HepG2 (cell line): ENCODE data around the gene RASL10A. TPM values are rescaled to one million over a fixed set of nuclear protein-coding genes. Genes with fewer than 3 reads are reported as not detected.

Experiments used
- ATAC-seq: fragments of 200-7000 bp; cut with Tn5 transposase; 3 replicates; pipeline ENCODE4 v1.9.1; 2020; ENCODE audit warnings: mild to moderate bottlenecking, moderate library complexity
- BruUV-seq: library from RNA; stranded (reverse); fragments of 400-500 nt; replicated peaks from 2 replicates; lab custom pipeline; 2021; lab: Mats Ljungman, UMichigan
- CTCF ChIA-PET: fragments of 300-600 bp; formaldehyde crosslinking; extraction: SDS; loops from one replicate; lab custom pipeline; 2021; ENCODE audit warnings: low total read pairs, inconsistent platforms, low intra/inter-chr PET ratio; lab: Yijun Ruan, JAX
- POLR2A ChIA-PET: fragments of 350-600 bp; sonication (Branson Sonifier 250); formaldehyde crosslinking; loops from one replicate; lab custom pipeline; 2020; ENCODE audit warnings: antibody characterized with exemption, inconsistent platforms; lab: Yijun Ruan, JAX
- DNase-seq: peaks from one replicate; pipeline ENCODE4 v3.0.0-alpha.2; 2015; ENCODE audit warnings: low spot score
- FAIRE-seq: peaks from 3 replicates; lab custom pipeline; 2011; peaks lifted over from hg19 to GRCh38; lab: Jason Lieb, UNC
- H2AFZ ChIP-seq: one replicate; pipeline ENCODE4 v1.6.1; 2011; ENCODE audit warnings: low read length, inconsistent platforms
- H3K27ac ChIP-seq: fragments of 300-600 bp; 3 replicates; pipeline ENCODE4 v1.8.0; 2011; ENCODE audit warnings: mixed run types, mild to moderate bottlenecking, mixed read lengths, low read length, inconsistent platforms; ENCODE audit not compliant: insufficient read depth; ENCODE audit errors: extremely low read length
- H3K27me3 ChIP-seq, 2 experiments: fragments of 200-600 bp in 1 of 2; 2 replicates in 1 of 2; 3 replicates in 1 of 2; pipeline versions ENCODE4 v1.6.0 to v1.8.0; 2011; ENCODE audit warnings: low read length in 2 of 2, mild to moderate bottlenecking in 2 of 2, moderate library complexity in 2 of 2, inconsistent platforms in 1 of 2; ENCODE audit not compliant: insufficient read depth in 2 of 2, control insufficient read depth in 1 of 2
- H3K36me3 ChIP-seq, 2 experiments: fragments of 200-600 bp in 1 of 2; replicated peaks in 1 of 2; 2 replicates in 1 of 2; 3 replicates in 1 of 2; pipeline versions ENCODE4 v1.5.1 to v1.8.0; 2011; ENCODE audit warnings: low read length in 2 of 2, inconsistent platforms in 1 of 2; ENCODE audit not compliant: insufficient read depth in 2 of 2, control insufficient read depth in 1 of 2
- H3K4me1 ChIP-seq: 2 replicates; pipeline ENCODE4 v1.5.1; 2012; ENCODE audit warnings: low read length, inconsistent platforms; ENCODE audit not compliant: insufficient read depth
- H3K4me2 ChIP-seq: 2 replicates; pipeline ENCODE4 v1.6.0; 2011; ENCODE audit warnings: low read depth, low read length, inconsistent platforms
- H3K4me3 ChIP-seq, 3 experiments: fragments of 200-600 bp in 1 of 3; sonication (generic), shearing (Covaris generic) in 1 of 3; replicated peaks in 1 of 3; 2 replicates each; pipeline ENCODE4 v1.5.1; 2011 to 2016; ENCODE audit warnings: low read length in 3 of 3, inconsistent platforms in 2 of 3, low read depth in 2 of 3, mild to moderate bottlenecking in 2 of 3, control low read depth in 1 of 3, mixed read lengths in 1 of 3; ENCODE audit not compliant: insufficient read depth in 1 of 3
- H3K79me2 ChIP-seq: one replicate; pipeline ENCODE4 v1.6.1; 2011; ENCODE audit warnings: low read length, inconsistent platforms; ENCODE audit not compliant: insufficient read depth
- H3K9ac ChIP-seq: 2 replicates; pipeline ENCODE4 v1.6.0; 2011; ENCODE audit warnings: mild to moderate bottlenecking, low read depth, low read length, inconsistent platforms; ENCODE audit not compliant: insufficient read depth
- H3K9me3 ChIP-seq: 2 replicates; pipeline ENCODE4 v1.5.1; 2012; ENCODE audit warnings: mild to moderate bottlenecking, low read length
- H4K20me1 ChIP-seq: 2 replicates; pipeline ENCODE4 v1.6.0; 2011; ENCODE audit warnings: inconsistent platforms, mild to moderate bottlenecking, low read length, moderate library complexity; ENCODE audit not compliant: insufficient read depth
- CC2D1A ChIP-seq: sonication (generic); formaldehyde crosslinking; IDR thresholded peaks from 2 replicates; pipeline ENCODE4 v1.8.1; 2023; ENCODE audit warnings: mild to moderate bottlenecking, missing genetic modification reagents
- FLYWCH1 ChIP-seq: sonication (generic); formaldehyde crosslinking; IDR thresholded peaks from 2 replicates; pipeline ENCODE4 v1.8.1; 2023; ENCODE audit warnings: mild to moderate bottlenecking, missing genetic modification reagents
- FOXO1 ChIP-seq: sonication (generic); formaldehyde crosslinking; IDR thresholded peaks from 2 replicates; pipeline ENCODE4 v1.4.0; 2020; ENCODE audit warnings: missing genetic modification reagents
- GATAD1 ChIP-seq: IDR thresholded peaks from 2 replicates; pipeline ENCODE4 v1.6.1; 2016; ENCODE audit warnings: missing genetic modification reagents, missing compliant biosample characterization
- HOXA7 ChIP-seq: sonication (generic); formaldehyde crosslinking; IDR thresholded peaks from 2 replicates; pipeline ENCODE4 v1.8.1; 2022; ENCODE audit warnings: mild to moderate bottlenecking, missing genetic modification reagents, moderate library complexity
- NFATC3 ChIP-seq: sonication (generic); formaldehyde crosslinking; IDR thresholded peaks from 2 replicates; pipeline ENCODE4 v1.5.1; 2020; ENCODE audit warnings: mild to moderate bottlenecking, missing genetic modification reagents
- NR1H2 ChIP-seq: sonication (generic); formaldehyde crosslinking; IDR thresholded peaks from 2 replicates; pipeline ENCODE4 v1.8.1; 2022; ENCODE audit warnings: low read depth, missing genetic modification reagents, borderline replicate concordance
- PCBP1 ChIP-seq: fragments of 200-400 bp; formaldehyde crosslinking; IDR thresholded peaks from 2 replicates; pipeline ENCODE4 v1.6.1; 2017; ENCODE audit warnings: mild to moderate bottlenecking, low read depth, low read length, borderline replicate concordance
- POLR2AphosphoS2 ChIP-seq: IDR thresholded peaks from 2 replicates; pipeline ENCODE4 v1.6.1; 2011; ENCODE audit warnings: low read depth, low read length, improper control_type of control experiment
- POLR2G ChIP-seq: fragments of 200-400 bp; formaldehyde crosslinking; IDR thresholded peaks from 2 replicates; pipeline ENCODE4 v1.6.1; 2018; ENCODE audit warnings: mild to moderate bottlenecking, low read depth, low read length, moderate library complexity
- RBM22 ChIP-seq: fragments of 200-400 bp; formaldehyde crosslinking; optimal IDR thresholded peaks from 2 replicates; pipeline ENCODE3; 2017; ENCODE audit warnings: mild to moderate bottlenecking, low read length, moderate library complexity
- SMARCE1 ChIP-seq: fragments of 450-650 bp; IDR thresholded peaks from 2 replicates; pipeline ENCODE4 v1.6.1; 2017; ENCODE audit warnings: borderline replicate concordance
- ZNF441 ChIP-seq: sonication (generic); formaldehyde crosslinking; IDR thresholded peaks from 2 replicates; pipeline ENCODE4 v1.7.0; 2021; ENCODE audit warnings: missing genetic modification reagents, borderline replicate concordance
- ZNF556 ChIP-seq: sonication (generic); formaldehyde crosslinking; IDR thresholded peaks from 2 replicates; pipeline ENCODE4 v1.4.0; 2020; ENCODE audit warnings: mild to moderate bottlenecking, missing genetic modification reagents, borderline replicate concordance
- WGBS: methylation state at CpG from one replicate; pipeline ENCODE4 v1.1.6; 2017; ENCODE audit warnings: low lambda C conversion rate; 5-methylcytosine and 5-hydroxymethylcytosine counted together
- in situ Hi-C: cut with HindIII; loops from 2 replicates; pipeline ENCODE4 v1.10.0; 2017; ENCODE audit warnings: low pct_unique_long_range_greater_than_20kb; ENCODE audit not compliant: extremely low pct_ligation_motif_present
- intact Hi-C: fragments of 100-400 bp; cut with micrococcal nuclease; formaldehyde crosslinking; loops from one replicate; pipeline ENCODE4 v1.10.0; 2022; ENCODE audit not compliant: unreplicated experiment
- polyA plus RNA-seq, 8 experiments: library from polyadenylated mRNA; depleted of rRNA in 3 of 8; stranded (reverse) in 7 of 8; unstranded in 1 of 8; fragments of >200 nt; fragmentation: Illumina TruSeq in 4 of 8; extraction: Trizol in 4 of 8; gene quantifications; 2 replicates each; pipeline versions ENCODE4 v1.2.1 to v1.2.3, GENCODE V29; 2011 to 2016; ENCODE audit warnings: low read depth in 4 of 8, missing spikeins in 1 of 8, mixed read lengths in 1 of 8; ENCODE audit not compliant: insufficient read depth in 1 of 8
- total RNA-seq, 5 experiments: library from RNA; depleted of rRNA; stranded (reverse); fragments of >200 nt; fragmentation: Illumina TruSeq; extraction: Trizol; gene quantifications; 2 replicates each; pipeline ENCODE4 v1.2.3, GENCODE V29; 2016; ENCODE audit warnings: low read depth in 1 of 5

The RASL10A gene
- total and polyA plus RNA-seq, 2 of the 13 experiments (the other 11 are each of a cell fraction or from before 2014, with no cell fraction given): 0.05 to 0.22 TPM

GRCh38 chr22:29291215-29291614, 24.3 kb downstream of the RASL10A start (continued):
- TF ChIP-seq NR1H2 (CRISPR knock-in tag) (no peak), POLR2AphosphoS2 (0 out of 2 replicates have a peak, but pooled peaks have one; percentile 87), RBM22 (peak; percentile 89), CC2D1A (CRISPR knock-in tag) (no peak), NFATC3 (CRISPR knock-in tag) (no peak), PCBP1 (no peak), ZNF441 (CRISPR knock-in tag) (no peak), SMARCE1 (no peak), HOXA7 (CRISPR knock-in tag) (no peak), POLR2G (peak; percentile 34; the same call in 1 of the 2 replicates), GATAD1 (CRISPR knock-in tag) (no peak)

GRCh38 chr22:29290061-29290460, 25.4 kb downstream of the RASL10A start:
- ChIA-PET CTCF (no interaction called here), POLR2A (no interaction called here)
- WGBS: 97% methylated on average over 5 of the region's 5 CpGs
- H3K9me3 ChIP-seq: no peaks in the 10 kb centered on the region
- H3K27ac ChIP-seq: no peak overlapping the region
- no peak overlapping the region for H3K4me3 ChIP-seq
- ATAC-seq (no peak), FAIRE-seq (no peak), DNase-seq (no peak)
- in situ Hi-C loops (no loop called here), intact Hi-C loops (no loop called here)
- H3K36me3 ChIP-seq: peaks cover 37 to 90% of the 10 kb centered on the region in 2 experiments
- H3K4me1 ChIP-seq: no peaks in the 10 kb centered on the region
- no peak overlapping the region for H3K9ac ChIP-seq
- peaks cover 8% of the 10 kb centered on the region for H3K79me2 ChIP-seq
- H2AFZ ChIP-seq: no peak overlapping the region
- peaks cover 10% of the 10 kb centered on the region for H4K20me1 ChIP-seq
- no peak for TF ChIP-seq ZNF556 (CRISPR knock-in tag)
- peak; percentile 58 for TF ChIP-seq RBM22
- no peak for TF ChIP-seq FLYWCH1
- TF ChIP-seq FOXO1 (CRISPR knock-in tag): no peak
- no TSS peak for BruUV-seq
- no peaks in the 10 kb centered on the region for H3K27me3 ChIP-seq
- H3K4me2 ChIP-seq: no peak overlapping the region
